Measurements from ENCODE around the gene KCNH1. TPM values are rescaled to one million over a fixed set of nuclear protein-coding genes. Genes with fewer than 3 reads are reported as not detected.

Gene KCNH1
- polyA plus RNA-seq, 1 of the 3 experiments (the other 2 are of a cell fraction), result 0.08 TPM

DNA sequence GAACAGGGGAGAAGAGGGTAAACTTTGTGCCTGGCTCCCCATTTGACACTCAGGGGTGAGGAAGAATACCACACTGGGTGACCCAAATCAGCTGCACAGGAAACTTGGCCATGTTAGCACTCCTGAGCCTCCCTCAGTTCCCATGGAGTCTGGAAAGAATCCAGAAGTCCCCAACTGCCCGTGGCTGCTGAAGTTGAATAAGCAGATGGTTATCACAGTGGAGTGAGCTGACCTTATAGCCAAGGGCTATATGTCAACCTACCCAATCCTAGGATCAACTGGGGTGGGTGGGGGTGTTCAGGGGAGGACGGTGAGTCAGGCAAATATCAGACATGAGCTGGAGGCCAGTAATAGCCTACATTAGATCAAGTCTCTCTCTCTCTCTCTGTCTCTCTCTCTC, 20.4 kb downstream of the KCNH1 start:
- Histone ChIP-seq H3F3A (replicated peaks; ENCODE audit: insufficient read depth) (no peaks in the 10 kb centered on the region), H3K9me2 (no peaks in the 10 kb centered on the region), H3K9ac (no peak overlapping the region), H3K27me3 (ENCODE audit: insufficient read depth) (no peaks in the 10 kb centered on the region), H3K27ac (ENCODE audit: low read depth in 2 of 2, low read length in 1 of 2) (no peak overlapping the region), H3K4me1 (ENCODE audit: control insufficient read depth in 1 of 2, insufficient read depth in 2 of 2, low read depth in 1 of 2, low read length in 1 of 2) (no peaks in the 10 kb centered on the region), H4K20me1 (ENCODE audit: insufficient read depth) (no peaks in the 10 kb centered on the region), H3K9me3 (no peaks in the 10 kb centered on the region), H3K4me3 (ENCODE audit: low read depth in 2 of 2, low read length in 1 of 2) (no peak overlapping the region), H2AFZ (ENCODE audit: low read depth) (no peak overlapping the region), H3K36me3 (replicated peaks in 1 of 2; ENCODE audit: control insufficient read depth in 1 of 2, insufficient read depth in 2 of 2, low read length in 1 of 2) (no peaks in the 10 kb centered on the region), H3K4me2 (no peak overlapping the region), H3K79me2 (ENCODE audit: insufficient read depth) (no peaks in the 10 kb centered on the region)
- no peak for TF ChIP-seq RXRA (IDR thresholded peaks at IDR 0.05; ENCODE audit: borderline replicate concordance, low read depth)
- no peak for TF ChIP-seq RAD21 (IDR thresholded peaks at IDR 0.05; ENCODE audit: low read length)
- TF ChIP-seq, protein P1, sequence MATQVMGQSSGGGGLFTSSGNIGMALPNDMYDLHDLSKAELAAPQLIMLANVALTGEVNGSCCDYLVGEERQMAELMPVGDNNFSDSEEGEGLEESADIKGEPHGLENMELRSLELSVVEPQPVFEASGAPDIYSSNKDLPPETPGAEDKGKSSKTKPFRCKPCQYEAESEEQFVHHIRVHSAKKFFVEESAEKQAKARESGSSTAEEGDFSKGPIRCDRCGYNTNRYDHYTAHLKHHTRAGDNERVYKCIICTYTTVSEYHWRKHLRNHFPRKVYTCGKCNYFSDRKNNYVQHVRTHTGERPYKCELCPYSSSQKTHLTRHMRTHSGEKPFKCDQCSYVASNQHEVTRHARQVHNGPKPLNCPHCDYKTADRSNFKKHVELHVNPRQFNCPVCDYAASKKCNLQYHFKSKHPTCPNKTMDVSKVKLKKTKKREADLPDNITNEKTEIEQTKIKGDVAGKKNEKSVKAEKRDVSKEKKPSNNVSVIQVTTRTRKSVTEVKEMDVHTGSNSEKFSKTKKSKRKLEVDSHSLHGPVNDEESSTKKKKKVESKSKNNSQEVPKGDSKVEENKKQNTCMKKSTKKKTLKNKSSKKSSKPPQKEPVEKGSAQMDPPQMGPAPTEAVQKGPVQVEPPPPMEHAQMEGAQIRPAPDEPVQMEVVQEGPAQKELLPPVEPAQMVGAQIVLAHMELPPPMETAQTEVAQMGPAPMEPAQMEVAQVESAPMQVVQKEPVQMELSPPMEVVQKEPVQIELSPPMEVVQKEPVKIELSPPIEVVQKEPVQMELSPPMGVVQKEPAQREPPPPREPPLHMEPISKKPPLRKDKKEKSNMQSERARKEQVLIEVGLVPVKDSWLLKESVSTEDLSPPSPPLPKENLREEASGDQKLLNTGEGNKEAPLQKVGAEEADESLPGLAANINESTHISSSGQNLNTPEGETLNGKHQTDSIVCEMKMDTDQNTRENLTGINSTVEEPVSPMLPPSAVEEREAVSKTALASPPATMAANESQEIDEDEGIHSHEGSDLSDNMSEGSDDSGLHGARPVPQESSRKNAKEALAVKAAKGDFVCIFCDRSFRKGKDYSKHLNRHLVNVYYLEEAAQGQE (IDR thresholded peaks at IDR 0.05; ENCODE audit: low read depth, low read length), result no peak
- TF ChIP-seq, protein P2, sequence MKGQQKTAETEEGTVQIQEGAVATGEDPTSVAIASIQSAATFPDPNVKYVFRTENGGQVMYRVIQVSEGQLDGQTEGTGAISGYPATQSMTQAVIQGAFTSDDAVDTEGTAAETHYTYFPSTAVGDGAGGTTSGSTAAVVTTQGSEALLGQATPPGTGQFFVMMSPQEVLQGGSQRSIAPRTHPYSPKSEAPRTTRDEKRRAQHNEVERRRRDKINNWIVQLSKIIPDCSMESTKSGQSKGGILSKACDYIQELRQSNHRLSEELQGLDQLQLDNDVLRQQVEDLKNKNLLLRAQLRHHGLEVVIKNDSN (IDR thresholded peaks at IDR 0.05; ENCODE audit: borderline replicate concordance, low read depth), result no peak
- TF ChIP-seq NRF1 (IDR thresholded peaks at IDR 0.05; ENCODE audit: low read depth, low read length), result no peak
- TF ChIP-seq YY1 (IDR thresholded peaks at IDR 0.05; ENCODE audit: low read depth), result no peak
- TF ChIP-seq POLR2AphosphoS5 (IDR thresholded peaks at IDR 0.05; ENCODE audit: low read depth, low read length), result no peak
- TF ChIP-seq, protein P3, sequence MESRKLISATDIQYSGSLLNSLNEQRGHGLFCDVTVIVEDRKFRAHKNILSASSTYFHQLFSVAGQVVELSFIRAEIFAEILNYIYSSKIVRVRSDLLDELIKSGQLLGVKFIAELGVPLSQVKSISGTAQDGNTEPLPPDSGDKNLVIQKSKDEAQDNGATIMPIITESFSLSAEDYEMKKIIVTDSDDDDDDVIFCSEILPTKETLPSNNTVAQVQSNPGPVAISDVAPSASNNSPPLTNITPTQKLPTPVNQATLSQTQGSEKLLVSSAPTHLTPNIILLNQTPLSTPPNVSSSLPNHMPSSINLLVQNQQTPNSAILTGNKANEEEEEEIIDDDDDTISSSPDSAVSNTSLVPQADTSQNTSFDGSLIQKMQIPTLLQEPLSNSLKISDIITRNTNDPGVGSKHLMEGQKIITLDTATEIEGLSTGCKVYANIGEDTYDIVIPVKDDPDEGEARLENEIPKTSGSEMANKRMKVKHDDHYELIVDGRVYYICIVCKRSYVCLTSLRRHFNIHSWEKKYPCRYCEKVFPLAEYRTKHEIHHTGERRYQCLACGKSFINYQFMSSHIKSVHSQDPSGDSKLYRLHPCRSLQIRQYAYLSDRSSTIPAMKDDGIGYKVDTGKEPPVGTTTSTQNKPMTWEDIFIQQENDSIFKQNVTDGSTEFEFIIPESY (IDR thresholded peaks at IDR 0.05; ENCODE audit: borderline replicate concordance, low read depth), result no peak
- TF ChIP-seq SIN3A (IDR thresholded peaks at IDR 0.05; ENCODE audit: borderline replicate concordance, low read depth, low read length), result no peak
- ChIA-PET POLR2A (no interaction called here), CTCF (interaction anchor here (1.4 kb wide), 1 partner anchor 20 kb away, joined by 8 read pairs; the partner anchor contains the start of gene KCNH1)
- WGBS (ENCODE audit: low lambda C conversion rate), result 18% methylated on average over 2 of the region's 2 CpGs
- no peak for DNase-seq

DNA sequence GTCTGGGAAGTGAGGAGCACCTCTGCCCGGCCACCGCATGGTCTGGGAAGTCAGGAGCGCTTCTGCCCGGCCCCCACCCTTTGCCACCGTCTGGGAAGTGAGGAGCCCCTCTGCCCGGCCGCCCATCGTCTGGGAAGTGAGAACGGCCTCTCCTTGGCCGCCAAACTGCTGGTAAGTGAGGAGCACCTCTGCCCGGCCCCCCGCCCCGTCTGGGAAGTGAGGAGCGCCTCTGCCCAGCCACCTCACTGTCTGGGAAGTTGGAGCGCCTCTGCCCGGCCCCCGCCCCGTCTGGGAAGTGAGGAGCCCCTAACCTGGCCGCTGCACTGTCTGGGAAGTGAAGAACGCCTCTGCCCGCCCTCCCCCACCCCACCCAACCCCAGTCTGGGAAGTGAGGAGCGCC, 22.6 kb downstream of the KCNH1 start:
- Histone ChIP-seq H3K9ac (no peak overlapping the region), H3K4me2 (no peak overlapping the region), H3F3A (replicated peaks; ENCODE audit: insufficient read depth) (no peaks in the 10 kb centered on the region), H3K27ac (ENCODE audit: low read depth in 2 of 2, low read length in 1 of 2) (no peak overlapping the region), H3K4me1 (ENCODE audit: control insufficient read depth in 1 of 2, insufficient read depth in 2 of 2, low read depth in 1 of 2, low read length in 1 of 2) (no peaks in the 10 kb centered on the region), H3K9me3 (no peaks in the 10 kb centered on the region), H3K79me2 (ENCODE audit: insufficient read depth) (no peaks in the 10 kb centered on the region), H3K36me3 (replicated peaks in 1 of 2; ENCODE audit: control insufficient read depth in 1 of 2, insufficient read depth in 2 of 2, low read length in 1 of 2) (no peaks in the 10 kb centered on the region), H3K4me3 (ENCODE audit: low read depth in 2 of 2, low read length in 1 of 2) (no peak overlapping the region), H4K20me1 (ENCODE audit: insufficient read depth) (no peaks in the 10 kb centered on the region), H3K27me3 (ENCODE audit: insufficient read depth) (no peaks in the 10 kb centered on the region), H3K9me2 (no peaks in the 10 kb centered on the region), H2AFZ (ENCODE audit: low read depth) (no peak overlapping the region)
- TF ChIP-seq RFX5 (IDR thresholded peaks at IDR 0.05; ENCODE audit: low read length), result no peak
- TF ChIP-seq JUND (IDR thresholded peaks at IDR 0.05), result no peak
- TF ChIP-seq, protein P3 (IDR thresholded peaks at IDR 0.05; ENCODE audit: borderline replicate concordance, low read depth), result no peak
- TF ChIP-seq TEAD4 (IDR thresholded peaks at IDR 0.05; ENCODE audit: borderline replicate concordance, insufficient read depth), result no peak
- no peak for TF ChIP-seq MXI1 (IDR thresholded peaks at IDR 0.05; ENCODE audit: low read depth, low read length)
- TF ChIP-seq TCF12 (IDR thresholded peaks at IDR 0.05), result no peak
- TF ChIP-seq FOXJ3 (CRISPR knock-in tag; IDR thresholded peaks at IDR 0.05), result no peak
- no peak for TF ChIP-seq GABPA (IDR thresholded peaks at IDR 0.05; ENCODE audit: low read depth)
- no peak for TF ChIP-seq ELF1 (IDR thresholded peaks at IDR 0.05)
- TF ChIP-seq CHD2 (IDR thresholded peaks at IDR 0.05; ENCODE audit: low read length, partially characterized antibody), result no peak
- TF ChIP-seq MEF2A (IDR thresholded peaks at IDR 0.05; ENCODE audit: borderline replicate concordance, low read depth), result no peak
- 49% methylated on average over 9 of the region's 22 CpGs for WGBS (ENCODE audit: low lambda C conversion rate)
- ChIA-PET CTCF (interaction anchor here (1.1 to 1.4 kb wide), 2 partner anchors 13 to 23 kb away, joined by 3 to 4 read pairs; partner anchors contain the start of gene KCNH1), POLR2A (no interaction called here)
- DNase-seq, result no peak
